Suppressor macrophage treated with lipopolysaccharide for 4 hours (primary cell): Measurements from ENCODE around the gene NDUFS4.
A peak's percentile ranks its signal among the peaks of the same experiment; 100 is the strongest.
"Not testable (repeated sequence)": the region's sequence is repeated elsewhere in the genome, so short reads cannot be mapped to it uniquely, and the experiment has no call there.

Source experiments
- DNase-seq: peaks from one replicate; pipeline ENCODE4 v3.0.0-alpha.2; 2020

Gene NDUFS4

GRCh38 chr5:53576674-53577073, 16.2 kb downstream of the NDUFS4 start:
- no peak for DNase-seq

DNA sequence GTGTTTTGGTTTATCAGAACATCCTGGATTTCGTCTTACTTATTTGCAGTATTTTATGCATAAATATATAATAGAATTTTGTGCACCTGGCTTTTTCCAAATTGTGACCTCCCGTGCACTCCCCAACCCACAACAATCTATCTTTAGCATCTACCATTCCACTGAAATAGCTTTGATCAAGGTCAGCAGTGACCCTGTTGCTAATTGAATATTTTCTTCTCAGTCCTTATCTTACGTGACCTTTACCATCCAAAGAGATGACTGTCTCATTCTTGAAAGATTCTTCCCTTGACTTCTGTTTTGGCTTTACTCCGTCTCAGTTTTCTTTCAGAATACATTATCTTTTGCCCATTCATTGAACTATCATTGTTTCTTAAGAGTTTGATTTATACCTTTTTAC, 18.4 kb downstream of the NDUFS4 start:
- DNase-seq: no peak

DNA sequence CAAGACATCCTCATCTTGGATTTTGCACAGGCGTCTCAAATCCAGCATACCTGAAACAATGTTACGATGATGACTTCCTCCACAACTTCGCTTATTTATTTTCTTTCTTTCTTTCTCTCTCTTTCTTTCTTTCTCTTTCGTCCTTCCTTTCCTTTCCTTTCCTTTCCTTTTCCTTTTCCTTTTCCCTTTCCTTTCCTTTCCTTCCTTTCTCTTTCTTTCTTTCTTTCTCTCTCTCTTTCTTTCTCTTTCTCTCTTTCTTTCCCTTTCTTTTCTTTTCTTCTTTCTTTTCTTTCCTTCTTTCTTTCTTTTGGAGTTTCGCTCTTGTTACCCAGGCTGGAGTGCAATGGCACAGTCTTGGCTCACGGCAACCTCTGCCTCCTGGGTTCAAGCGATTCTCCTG, 20.1 kb downstream of the NDUFS4 start:
- no peak for DNase-seq

- no peak for DNase-seq
Observed at GRCh38 chr5:53582225-53582624, 21.8 kb downstream of the NDUFS4 start.

DNA sequence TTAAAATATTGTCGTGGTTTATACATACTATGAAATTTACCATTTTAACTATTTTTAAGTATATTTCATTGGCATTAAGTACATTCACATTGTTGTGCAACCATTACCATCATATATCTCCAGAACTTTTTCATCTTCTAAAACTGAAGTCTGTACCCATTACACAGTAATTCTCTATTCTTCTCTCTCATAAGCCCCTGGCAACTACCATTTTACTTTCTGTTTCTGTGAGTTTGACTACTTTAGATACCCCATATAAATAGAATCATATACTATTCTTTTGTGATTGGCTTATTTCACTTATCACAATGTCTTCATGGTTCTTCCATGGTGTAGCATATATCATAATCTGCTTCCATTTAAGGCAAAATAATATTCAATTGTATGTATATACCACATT, 30.3 kb downstream of the NDUFS4 start:
- DNase-seq: no peak

GRCh38 chr5:53594419-53594818, 34.0 kb downstream of the NDUFS4 start:
- DNase-seq: no peak

DNA sequence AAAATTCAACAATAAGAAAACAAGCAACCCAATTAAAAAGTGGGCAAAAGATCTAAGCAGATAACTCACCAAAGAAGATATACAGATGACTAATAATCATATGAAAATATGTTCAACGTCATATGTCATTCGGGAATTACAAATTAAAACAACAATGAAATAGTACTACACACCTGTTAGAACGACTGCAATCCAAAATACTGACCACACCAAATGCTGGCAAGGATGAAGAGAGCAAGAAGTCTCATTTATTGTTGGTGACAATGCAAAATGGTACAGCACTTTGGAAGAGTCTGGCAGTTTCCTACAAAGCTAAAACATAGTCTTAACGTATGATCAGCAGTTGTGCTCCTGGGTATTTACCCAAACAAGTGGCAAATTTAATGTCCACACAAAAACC, 37.5 kb downstream of the NDUFS4 start:
- DNase-seq: no peak

GRCh38 chr5:53601570-53601969, 41.1 kb downstream of the NDUFS4 start:
- no peak for DNase-seq

DNA sequence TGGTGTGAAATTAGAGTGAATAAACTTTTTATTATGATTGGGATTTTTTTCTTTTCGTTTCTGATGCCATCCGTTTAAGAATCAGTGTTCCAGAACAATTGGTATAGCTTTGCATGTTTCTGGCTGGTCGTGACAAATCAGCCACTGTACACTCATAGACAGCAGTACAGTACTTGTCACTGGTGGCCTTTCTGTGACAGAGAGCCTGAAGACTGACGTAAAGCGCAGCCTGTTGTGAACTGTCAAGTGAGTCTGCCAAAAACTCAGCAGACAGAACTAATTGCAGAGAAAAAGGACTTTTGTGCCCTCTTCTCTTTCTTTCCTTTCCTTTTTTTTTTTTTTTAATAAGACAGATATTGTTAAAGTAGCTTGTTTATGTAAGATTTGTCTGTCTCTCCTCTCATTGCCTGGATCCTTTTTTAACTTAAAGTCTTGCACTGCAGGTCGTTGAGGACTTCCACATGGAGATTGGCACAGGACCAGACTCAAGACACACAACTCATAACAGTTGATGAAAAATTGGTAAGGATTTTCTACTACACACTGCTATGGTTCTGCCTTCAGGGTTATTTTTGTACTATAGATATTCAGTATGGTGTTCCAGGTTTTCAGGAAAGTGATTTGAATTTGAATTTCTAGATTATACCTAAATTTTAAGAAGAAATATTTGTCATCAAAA, 42.7 kb downstream of the NDUFS4 start:
- DNase-seq: no peak

GRCh38 chr5:53604309-53604708, 43.9 kb downstream of the NDUFS4 start:
- DNase-seq: no peak

- DNase-seq: no peak
Observed at GRCh38 chr5:53607886-53608285, 47.4 kb downstream of the NDUFS4 start.

- DNase-seq: not testable (repeated sequence)
Observed at GRCh38 chr5:53608897-53609296, 48.5 kb downstream of the NDUFS4 start.

- no peak for DNase-seq
Observed at GRCh38 chr5:53613061-53613460, 52.6 kb downstream of the NDUFS4 start.

GRCh38 chr5:53613536-53613935, 53.1 kb downstream of the NDUFS4 start:
- peak; percentile 59 for DNase-seq

- DNase-seq: no peak
Observed at GRCh38 chr5:53614376-53614885, 54.0 kb downstream of the NDUFS4 start.

DNA sequence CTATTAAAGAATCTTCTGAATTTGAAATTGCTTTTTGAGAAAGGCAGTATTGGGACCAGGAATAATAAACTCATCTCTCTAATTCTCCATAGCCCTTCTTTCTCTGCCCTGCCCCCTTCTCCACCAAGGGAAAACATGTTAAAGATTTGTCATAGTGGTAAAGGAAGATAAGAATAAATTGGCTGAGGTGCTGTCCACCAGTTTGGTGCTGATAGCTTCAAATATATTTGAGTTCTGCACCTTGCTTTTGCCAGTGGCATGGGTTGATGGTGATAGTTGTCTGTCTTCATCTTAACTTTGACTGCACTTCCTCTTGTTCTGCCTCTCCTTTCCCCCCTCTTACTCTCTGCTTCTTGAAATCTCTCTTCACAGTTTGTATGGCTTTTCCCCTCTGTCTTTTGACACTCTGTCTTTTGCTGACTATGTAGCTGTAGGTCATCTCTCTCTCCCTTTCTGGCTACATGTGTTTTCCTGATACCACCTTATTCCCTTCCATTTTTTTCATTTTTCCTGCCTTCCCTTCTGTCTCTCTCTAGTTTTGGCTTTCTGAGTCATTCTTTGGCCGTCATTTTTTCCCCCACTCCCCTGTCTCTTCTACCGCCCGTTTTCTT, 56.6 kb downstream of the NDUFS4 start:
- DNase-seq: no peak

DNA sequence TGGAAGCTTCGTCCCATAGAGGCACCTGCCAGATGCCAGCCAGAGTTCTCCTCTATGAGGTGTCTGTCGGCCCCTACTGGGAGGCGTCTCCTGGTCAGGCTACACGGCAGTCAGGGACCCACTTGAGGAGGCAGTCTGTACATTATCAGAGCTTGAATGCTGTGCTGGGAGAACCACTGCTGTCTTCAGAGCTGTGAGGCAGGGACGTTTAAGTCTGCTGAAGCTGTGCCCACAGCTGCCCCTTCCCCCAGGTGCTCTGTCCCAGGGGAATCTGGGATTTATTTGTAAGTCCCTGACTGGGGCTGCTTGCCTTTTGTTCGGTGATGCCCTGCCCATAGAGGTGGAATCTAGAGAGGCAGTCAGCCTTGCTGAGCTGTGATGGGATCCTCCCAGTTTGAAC, 70.8 kb downstream of the NDUFS4 start:
- no peak for DNase-seq

GRCh38 chr5:53642061-53642460, 81.6 kb downstream of the NDUFS4 start:
- DNase-seq: no peak

- DNase-seq: no peak
Observed at GRCh38 chr5:53643445-53643844, 83.0 kb downstream of the NDUFS4 start.

GRCh38 chr5:53645078-53645477, 84.6 kb downstream of the NDUFS4 start:
- DNase-seq: no peak

GRCh38 chr5:53649352-53649751, 88.9 kb downstream of the NDUFS4 start:
- DNase-seq: no peak

DNA sequence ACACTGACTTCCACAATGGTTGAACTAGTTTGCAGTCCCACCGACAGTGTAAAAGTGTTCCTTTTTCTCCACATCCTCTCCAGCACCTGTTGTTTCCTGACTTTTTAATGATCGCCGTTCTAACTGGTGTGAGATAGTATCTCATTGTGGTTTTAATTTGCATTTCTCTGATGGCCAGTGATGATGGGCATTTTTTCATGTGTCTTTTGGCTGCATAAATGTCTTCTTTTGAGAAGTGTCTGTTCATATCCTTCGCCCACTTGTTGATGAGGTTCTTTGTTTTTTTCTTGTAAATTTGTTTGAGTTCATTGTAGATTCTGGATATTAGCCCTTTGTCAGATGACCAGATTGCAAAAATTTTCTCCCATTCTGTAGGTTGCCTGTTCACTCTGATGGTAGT, 100.1 kb downstream of the NDUFS4 start:
- DNase-seq: not testable (repeated sequence)

GRCh38 chr5:53665313-53665712, 104.9 kb downstream of the NDUFS4 start:
- not testable (repeated sequence) for DNase-seq

DNA sequence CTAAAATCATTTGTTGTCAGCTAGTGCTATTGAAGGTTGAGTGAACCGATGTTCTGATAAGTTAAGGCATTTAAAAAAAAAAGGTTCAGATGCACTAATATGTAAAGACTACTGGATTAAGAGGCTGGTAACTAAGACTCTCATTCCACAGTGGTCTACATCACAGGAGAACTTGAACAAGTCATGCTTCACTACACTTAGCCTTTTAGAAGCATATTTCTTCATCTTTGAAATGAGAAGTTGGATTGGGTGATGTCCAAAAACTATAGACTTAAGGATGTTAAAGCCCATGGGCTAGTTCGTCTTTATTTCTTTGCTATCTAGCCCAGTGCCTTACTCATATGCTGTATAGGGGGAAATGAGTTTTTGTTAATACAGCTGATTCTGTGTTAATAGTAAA, 107.2 kb downstream of the NDUFS4 start:
- DNase-seq: no peak

DNA sequence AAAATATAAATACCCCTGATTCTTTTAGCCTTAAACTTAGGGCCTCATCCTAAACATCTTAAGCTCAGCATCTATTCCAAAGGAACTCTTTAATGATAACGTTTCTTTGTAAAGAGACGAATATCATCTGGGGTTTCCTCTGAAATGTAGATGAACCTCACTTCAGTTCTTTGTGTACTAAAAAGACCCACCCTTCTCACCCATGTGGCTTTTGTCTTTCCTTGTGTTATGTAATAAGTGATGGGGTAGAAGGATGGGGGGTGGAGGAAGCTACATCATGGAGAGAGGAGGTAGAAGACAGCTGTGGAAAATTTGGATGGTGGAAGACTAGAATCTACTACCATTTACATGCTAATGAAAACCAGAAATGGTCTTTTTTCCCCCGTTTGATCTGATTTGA, 111.0 kb downstream of the NDUFS4 start:
- DNase-seq: no peak
